Breast epithelium (tissue), 4 donors: Measurements from ENCODE around the gene EDC4. TPM values are rescaled to one million over a fixed set of nuclear protein-coding genes. Genes with fewer than 3 reads are reported as not detected.
A peak's percentile ranks its signal among the peaks of the same experiment; 100 is the strongest.

Experiments
- DNase-seq, 2 donors: peaks; one replicate each; pipeline ENCODE4 v3.0.0-alpha.2; 2019; ENCODE audit warnings: low spot score in 2 of 2
- H3K27ac ChIP-seq, 2 donors: fragments of 200-600 bp; sonication (generic) in 1 of 2; one replicate each; pipeline ENCODE4 v1.5.1; 2016 to 2019; ENCODE audit warnings: mild to moderate bottlenecking in 1 of 2
- H3K27me3 ChIP-seq, 2 donors: fragments of 200-600 bp; sonication (generic) in 1 of 2; one replicate each; pipeline versions ENCODE4 v1.5.1 to v1.6.0; 2017 to 2019; ENCODE audit warnings: control low read depth in 1 of 2, mild to moderate bottlenecking in 1 of 2
- H3K36me3 ChIP-seq: fragments of 200-600 bp; one replicate; pipeline ENCODE4 v1.5.1; 2019
- H3K4me1 ChIP-seq, 2 donors: fragments of 200-600 bp; sonication (generic); one replicate each; pipeline ENCODE4 v1.5.1; 2016 to 2019; ENCODE audit warnings: control low read depth in 1 of 2
- H3K4me3 ChIP-seq, 3 donors: fragments of 200-600 bp; sonication (generic); 1 replicate in 2 of 3; 2 replicates in 1 of 3; pipeline ENCODE4 v1.5.1; 2016 to 2019; ENCODE audit warnings: mild to moderate bottlenecking in 3 of 3, moderate library complexity in 2 of 3
- H3K9me3 ChIP-seq, 2 donors: fragments of 200-600 bp; sonication (generic) in 1 of 2; one replicate each; pipeline ENCODE4 v1.5.1; 2016 to 2019; ENCODE audit warnings: control low read depth in 1 of 2
- CTCF ChIP-seq, 3 donors: fragments of 450-650 bp; IDR thresholded peaks; one replicate each; pipeline ENCODE4 v1.5.1; 2016 to 2017; ENCODE audit warnings: antibody characterized with exemption in 3 of 3, mild to moderate bottlenecking in 3 of 3, moderate library complexity in 3 of 3
- POLR2A ChIP-seq: fragments of 450-650 bp; IDR thresholded peaks from one replicate; pipeline ENCODE4 v1.6.1; 2016; ENCODE audit warnings: antibody characterized with exemption, mild to moderate bottlenecking, moderate library complexity
- POLR2AphosphoS5 ChIP-seq, 3 donors: sonication (generic); formaldehyde crosslinking; IDR thresholded peaks; one replicate each; pipeline ENCODE4 v1.6.1; 2017; ENCODE audit warnings: antibody characterized with exemption in 3 of 3
- intact Hi-C: fragments of 100-400 bp; cut with DNase I; formaldehyde crosslinking; loops from one replicate; pipeline ENCODE4 v1.15.1; 2023; ENCODE audit warnings: low total_unique reads
- total RNA-seq, 3 donors: library from RNA; depleted of rRNA; stranded (reverse); fragments of >200 nt; gene quantifications; one replicate each; pipeline ENCODE4 v1.1.0, GENCODE V29; 2016

Gene EDC4
- total RNA-seq, 3 donors from 2014 or later, result 43.3 to 57.0 (median 53.6) TPM

- no peaks in the 10 kb centered on the region for H3K9me3 ChIP-seq
- no peaks in the 10 kb centered on the region for H3K27me3 ChIP-seq
- no peak for TF ChIP-seq CTCF (IDR thresholded peaks at IDR 0.05)
- no peak for TF ChIP-seq POLR2A
- TF ChIP-seq POLR2AphosphoS5 (IDR thresholded peaks at IDR 0.05), result no peak
- peaks cover 10% of the 10 kb centered on the region for H3K36me3 ChIP-seq
- no peak overlapping the region for H3K4me3 ChIP-seq
- no peaks in the 10 kb centered on the region for H3K4me1 ChIP-seq
- DNase-seq, result no peak
- no peak overlapping the region for H3K27ac ChIP-seq
- intact Hi-C loops, result no loop called here
Measured at GRCh38 chr16:67882374-67883145, 9.7 kb downstream of the EDC4 start.

- H3K4me1 ChIP-seq, result no peaks in the 10 kb centered on the region
- TF ChIP-seq POLR2A (no peak), CTCF (IDR thresholded peaks at IDR 0.05) (no peak), POLR2AphosphoS5 (IDR thresholded peaks at IDR 0.05) (no peak)
- peaks cover 2% of the 10 kb centered on the region for H3K36me3 ChIP-seq
- intact Hi-C loops, result no loop called here
- no peaks in the 10 kb centered on the region for H3K9me3 ChIP-seq
- H3K4me3 ChIP-seq, result no peak overlapping the region
- DNase-seq, result no peak
- no peaks in the 10 kb centered on the region for H3K27me3 ChIP-seq
- H3K27ac ChIP-seq, result peak overlapping the region in 1 of 2 donors; percentile 10
Measured at GRCh38 chr16:67883146-67883871, 10.5 kb downstream of the EDC4 start.

GRCh38 chr16:67883872-67884261 is 11.0 kb downstream of the EDC4 start:
- TF ChIP-seq POLR2A, result no peak
- peak; percentile 63 to 76 (median 71) for TF ChIP-seq CTCF (IDR thresholded peaks at IDR 0.05)
- intact Hi-C loops, result no loop called here
- H3K36me3 ChIP-seq, result no peaks in the 10 kb centered on the region

GRCh38 chr16:67884684-67885083 is 11.8 kb downstream of the EDC4 start, which contains the start of gene NRN1L:
NRN1L (plus strand) TSS chr16:67884885; CDS start chr16:67884904, 19 bp downstream.
- H3K9me3 ChIP-seq, result no peaks in the 10 kb centered on the region
- H3K4me3 ChIP-seq, result peak within 1 kb of the TSS; percentile 9 to 52 (median 28)
- peak within 1 kb of the TSS; percentile 27 to 63 for H3K27ac ChIP-seq
- TF ChIP-seq CTCF (IDR thresholded peaks at IDR 0.05), result no peak
- peak in 2 of 3 donors; percentile 18 to 21 for TF ChIP-seq POLR2AphosphoS5 (IDR thresholded peaks at IDR 0.05)
- no peak for TF ChIP-seq POLR2A
- DNase-seq, result peak; percentile 80 to 87
- intact Hi-C loops, result no loop called here
- no peaks in the 10 kb centered on the region for H3K27me3 ChIP-seq
- H3K4me1 ChIP-seq, result no peaks in the 10 kb centered on the region
- no peaks in the 10 kb centered on the region for H3K36me3 ChIP-seq

More at GRCh38 chr16:67883872-67884261, 11.0 kb downstream of the EDC4 start:
- Histone ChIP-seq H3K4me1 (no peaks in the 10 kb centered on the region), H3K9me3 (no peaks in the 10 kb centered on the region), H3K27me3 (no peaks in the 10 kb centered on the region), H3K27ac (peak overlapping the region in 1 of 2 donors; percentile 10), H3K4me3 (no peak overlapping the region)
- DNase-seq, result peak in 1 of 2 donors; percentile 49

- Histone ChIP-seq H3K27ac (peak overlapping the region; percentile 27 to 63), H3K4me1 (no peaks in the 10 kb centered on the region), H3K4me3 (no peak overlapping the region), H3K9me3 (no peaks in the 10 kb centered on the region), H3K36me3 (no peaks in the 10 kb centered on the region), H3K27me3 (no peaks in the 10 kb centered on the region)
- TF ChIP-seq POLR2A (no peak), CTCF (IDR thresholded peaks at IDR 0.05) (no peak), POLR2AphosphoS5 (IDR thresholded peaks at IDR 0.05) (no peak)
- DNase-seq, result no peak
- intact Hi-C loops, result no loop called here
Measured at GRCh38 chr16:67885545-67885944, 12.7 kb downstream of the EDC4 start.
